Measurements from ENCODE around the gene MAPK10.

GRCh38 chr4:85965529-85965928, 394.3 kb downstream of the MAPK10 start:
- no peak for TF ChIP-seq POLR2A (conservative IDR thresholded peaks at IDR 0.05)
- TF ChIP-seq ARNT (IDR thresholded peaks at IDR 0.05): no peak
- no peak for TF ChIP-seq CBFB (CRISPR knock-in tag; IDR thresholded peaks at IDR 0.05)
- TF ChIP-seq CHD2 (IDR thresholded peaks at IDR 0.05; ENCODE audit: low read depth, low read length): no peak
- no peak for TF ChIP-seq HMGXB4 (CRISPR knock-in tag; IDR thresholded peaks at IDR 0.05)
- no peak for TF ChIP-seq SAP30 (IDR thresholded peaks at IDR 0.05; ENCODE audit: borderline replicate concordance, insufficient read depth, low read depth, low read length, poor library complexity, severe bottlenecking)
- no peak for TF ChIP-seq NFIC (IDR thresholded peaks at IDR 0.05)
- no peak for TF ChIP-seq BACH1 (tag; IDR thresholded peaks at IDR 0.05)
- no peak for TF ChIP-seq ATF4 (CRISPR knock-in tag; IDR thresholded peaks at IDR 0.05)
